Measurements from ENCODE around the gene PRXL2B.

Gene PRXL2B

GRCh38 chr1:2628191-2628932 is 41.8 kb downstream of the PRXL2B start:
- no peak overlapping the region for H3K4me3 ChIP-seq
- no peak overlapping the region for H3K4me2 ChIP-seq

GRCh38 chr1:2628933-2629626 is 42.5 kb downstream of the PRXL2B start:
- Histone ChIP-seq H3K27me3 (peaks cover 66% of the 10 kb centered on the region), H3K4me2 (no peak overlapping the region)

More at GRCh38 chr1:2628191-2628932, 41.8 kb downstream of the PRXL2B start:
- Histone ChIP-seq H3K9me3 (peaks cover 16% of the 10 kb centered on the region; the same call in 1 of the 2 replicates), H3K36me3 (no peaks in the 10 kb centered on the region), H3K9ac (no peak overlapping the region), H3K4me1 (peaks cover 22% of the 10 kb centered on the region), H3K27ac (no peak overlapping the region), H4K20me1 (peaks cover 12% of the 10 kb centered on the region; the same call in 1 of the 2 replicates), H3K27me3 (peaks cover 66% of the 10 kb centered on the region)
- TF ChIP-seq Cebpa-rat (IDR thresholded peaks at IDR 0.05) = no peak

GRCh38 chr1:2629627-2630497 is 43.3 kb downstream of the PRXL2B start:
- no peaks in the 10 kb centered on the region for H3K36me3 ChIP-seq
- H3K4me2 ChIP-seq = no peak overlapping the region
- peaks cover 22% of the 10 kb centered on the region for H3K4me1 ChIP-seq
- peaks cover 12% of the 10 kb centered on the region; the same call in 1 of the 2 replicates for H4K20me1 ChIP-seq
- TF ChIP-seq Cebpa-rat (IDR thresholded peaks at IDR 0.05) = no peak
- peaks cover 16% of the 10 kb centered on the region; the same call in 1 of the 2 replicates for H3K9me3 ChIP-seq
- H3K9ac ChIP-seq = no peak overlapping the region
- H3K27ac ChIP-seq = no peak overlapping the region
- peaks cover 62% of the 10 kb centered on the region for H3K27me3 ChIP-seq
- no peak overlapping the region for H3K4me3 ChIP-seq

More at GRCh38 chr1:2628933-2629626, 42.5 kb downstream of the PRXL2B start:
- Histone ChIP-seq H3K4me1 (peaks cover 22% of the 10 kb centered on the region), H3K9ac (no peak overlapping the region), H4K20me1 (peaks cover 12% of the 10 kb centered on the region; the same call in 1 of the 2 replicates), H3K36me3 (no peaks in the 10 kb centered on the region), H3K9me3 (peaks cover 16% of the 10 kb centered on the region; the same call in 1 of the 2 replicates), H3K27ac (no peak overlapping the region), H3K4me3 (no peak overlapping the region)
- TF ChIP-seq Cebpa-rat (IDR thresholded peaks at IDR 0.05) = no peak

- no peak for TF ChIP-seq Cebpa-rat (IDR thresholded peaks at IDR 0.05)
- H3K9me3 ChIP-seq = peaks cover 22% of the 10 kb centered on the region
- H3K4me2 ChIP-seq = no peak overlapping the region
- H3K36me3 ChIP-seq = no peaks in the 10 kb centered on the region
- peaks cover 55% of the 10 kb centered on the region for H3K27me3 ChIP-seq
- H3K4me3 ChIP-seq = no peak overlapping the region
- H3K9ac ChIP-seq = no peak overlapping the region
- H4K20me1 ChIP-seq = peaks cover 12% of the 10 kb centered on the region; the same call in 1 of the 2 replicates
- no peak overlapping the region for H3K27ac ChIP-seq
- H3K4me1 ChIP-seq = peaks cover 22% of the 10 kb centered on the region
Measured at GRCh38 chr1:2630498-2631135, 44.0 kb downstream of the PRXL2B start.

- Histone ChIP-seq H3K27ac (no peak overlapping the region), H3K9me3 (peaks cover 30% of the 10 kb centered on the region), H3K4me2 (peak overlapping the region; percentile 26; the same call in 1 of the 2 replicates), H3K4me3 (no peak overlapping the region), H3K36me3 (no peaks in the 10 kb centered on the region), H3K4me1 (peaks cover 22% of the 10 kb centered on the region), H3K27me3 (peaks cover 47% of the 10 kb centered on the region), H3K9ac (no peak overlapping the region), H4K20me1 (peaks cover 12% of the 10 kb centered on the region; the same call in 1 of the 2 replicates)
- TF ChIP-seq Cebpa-rat (IDR thresholded peaks at IDR 0.05) = no peak
Measured at GRCh38 chr1:2631136-2632050, 44.8 kb downstream of the PRXL2B start.

GRCh38 chr1:2632051-2632430 is 45.5 kb downstream of the PRXL2B start:
- H3K36me3 ChIP-seq = no peaks in the 10 kb centered on the region
- H3K27me3 ChIP-seq = peaks cover 40% of the 10 kb centered on the region
- peaks cover 12% of the 10 kb centered on the region; the same call in 1 of the 2 replicates for H4K20me1 ChIP-seq
- H3K4me3 ChIP-seq = no peak overlapping the region
- H3K4me1 ChIP-seq = peaks cover 22% of the 10 kb centered on the region
- H3K9ac ChIP-seq = no peak overlapping the region
- no peak overlapping the region for H3K27ac ChIP-seq
- no peak for TF ChIP-seq Cebpa-rat (IDR thresholded peaks at IDR 0.05)
- H3K9me3 ChIP-seq = peaks cover 36% of the 10 kb centered on the region
- peak overlapping the region; percentile 59; the same call in 1 of the 2 replicates for H3K4me2 ChIP-seq

GRCh38 chr1:2632561-2633361 is 46.2 kb downstream of the PRXL2B start, which contains the start of gene MMEL1:
TSS of gene MMEL1 (minus strand) at chr1:2633016. CDS start at chr1:2629484, 3,532 bp downstream.
- H4K20me1 ChIP-seq = peaks cover 11% of the 10 kb centered on the region; the same call in 1 of the 2 replicates
- no peak within 1 kb of the TSS for H3K4me3 ChIP-seq
- peaks cover 33% of the 10 kb centered on the region for H3K27me3 ChIP-seq
- H3K36me3 ChIP-seq = no peaks in the 10 kb centered on the region
- peaks cover 44% of the 10 kb centered on the region for H3K9me3 ChIP-seq
- peak within 1 kb of the TSS; percentile 59 for H3K4me2 ChIP-seq
- H3K4me1 ChIP-seq = peaks cover 22% of the 10 kb centered on the region
- no peak within 1 kb of the TSS for H3K9ac ChIP-seq
- TF ChIP-seq Cebpa-rat (IDR thresholded peaks at IDR 0.05) = no peak
- H3K27ac ChIP-seq = no peak within 1 kb of the TSS
